ENCODE results near the gene AK9.

The AK9 gene

GRCh38 chr6:109690737-109691621 is at the start of gene AK9, which contains the start of gene FIG4:
TSS of gene AK9 (minus strand) at chr6:109691202. CDS start at chr6:109675745, 15,457 bp downstream.
TSS of gene FIG4 (plus strand) at chr6:109691296. CDS start at chr6:109691436, 140 bp downstream.
- TF ChIP-seq GATA3 (IDR thresholded peaks at IDR 0.05; ENCODE audit: low read depth, low read length) (no peak), GATA2 (IDR thresholded peaks at IDR 0.05; ENCODE audit: low read depth, low read length) (no peak)

GRCh38 chr6:109740787-109741186 is 49.8 kb upstream of the AK9 start:
- TF ChIP-seq GATA2 (IDR thresholded peaks at IDR 0.05; ENCODE audit: low read depth, low read length) (no peak), GATA3 (IDR thresholded peaks at IDR 0.05; ENCODE audit: low read depth, low read length) (no peak)

GRCh38 chr6:109739686-109740085 is 48.7 kb upstream of the AK9 start:
- TF ChIP-seq GATA3 (IDR thresholded peaks at IDR 0.05; ENCODE audit: low read depth, low read length) (no peak), GATA2 (IDR thresholded peaks at IDR 0.05; ENCODE audit: low read depth, low read length) (no peak)

- TF ChIP-seq GATA2 (IDR thresholded peaks at IDR 0.05; ENCODE audit: low read depth, low read length) = no peak
- TF ChIP-seq GATA3 (IDR thresholded peaks at IDR 0.05; ENCODE audit: low read depth, low read length) = no peak
Measured at GRCh38 chr6:109738667-109739066, 47.7 kb upstream of the AK9 start.

- no peak for TF ChIP-seq GATA3 (IDR thresholded peaks at IDR 0.05; ENCODE audit: low read depth, low read length)
- no peak for TF ChIP-seq GATA2 (IDR thresholded peaks at IDR 0.05; ENCODE audit: low read depth, low read length)
Measured at GRCh38 chr6:109738255-109738654, 47.3 kb upstream of the AK9 start.

- TF ChIP-seq GATA3 (IDR thresholded peaks at IDR 0.05; ENCODE audit: low read depth, low read length) = no peak
- no peak for TF ChIP-seq GATA2 (IDR thresholded peaks at IDR 0.05; ENCODE audit: low read depth, low read length)
Measured at GRCh38 chr6:109736273-109737025, 45.4 kb upstream of the AK9 start.

- TF ChIP-seq GATA3 (IDR thresholded peaks at IDR 0.05; ENCODE audit: low read depth, low read length) (no peak), GATA2 (IDR thresholded peaks at IDR 0.05; ENCODE audit: low read depth, low read length) (no peak)
Measured at GRCh38 chr6:109722564-109723254, 31.7 kb upstream of the AK9 start.

GRCh38 chr6:109722011-109722410 is 31.0 kb upstream of the AK9 start:
- no peak for TF ChIP-seq GATA2 (IDR thresholded peaks at IDR 0.05; ENCODE audit: low read depth, low read length)
- TF ChIP-seq GATA3 (IDR thresholded peaks at IDR 0.05; ENCODE audit: low read depth, low read length) = no peak

- TF ChIP-seq GATA3 (IDR thresholded peaks at IDR 0.05; ENCODE audit: low read depth, low read length) (no peak), GATA2 (IDR thresholded peaks at IDR 0.05; ENCODE audit: low read depth, low read length) (no peak)
Measured at GRCh38 chr6:109720311-109720710, 29.3 kb upstream of the AK9 start.

- no peak for TF ChIP-seq GATA2 (IDR thresholded peaks at IDR 0.05; ENCODE audit: low read depth, low read length)
Measured at GRCh38 chr6:109718991-109719390, 28.0 kb upstream of the AK9 start.

- no peak for TF ChIP-seq GATA3 (IDR thresholded peaks at IDR 0.05; ENCODE audit: low read depth, low read length)
- TF ChIP-seq GATA2 (IDR thresholded peaks at IDR 0.05; ENCODE audit: low read depth, low read length) = no peak
Measured at GRCh38 chr6:109717971-109718370, 27.0 kb upstream of the AK9 start.

GRCh38 chr6:109715616-109716015 is 24.6 kb upstream of the AK9 start:
- TF ChIP-seq GATA2 (IDR thresholded peaks at IDR 0.05; ENCODE audit: low read depth, low read length) (no peak), GATA3 (IDR thresholded peaks at IDR 0.05; ENCODE audit: low read depth, low read length) (no peak)

- TF ChIP-seq GATA3 (IDR thresholded peaks at IDR 0.05; ENCODE audit: low read depth, low read length) (peak; percentile 82), GATA2 (IDR thresholded peaks at IDR 0.05; ENCODE audit: low read depth, low read length) (peak; percentile 41; the same call in 1 of the 2 replicates)
Measured at GRCh38 chr6:109714611-109715010, 23.6 kb upstream of the AK9 start.

- TF ChIP-seq GATA3 (IDR thresholded peaks at IDR 0.05; ENCODE audit: low read depth, low read length) = no peak
- TF ChIP-seq GATA2 (IDR thresholded peaks at IDR 0.05; ENCODE audit: low read depth, low read length) = no peak
Measured at GRCh38 chr6:109714166-109714565, 23.2 kb upstream of the AK9 start.
